Measurements from ENCODE around the gene RNF31. TPM values are rescaled to one million over a fixed set of nuclear protein-coding genes. Genes with fewer than 3 reads are reported as not detected.

RNF31 gene
- polyA plus RNA-seq, 1 experiment, result 12.4 TPM

- peaks cover 28% of the 10 kb centered on the region for H3K36me3 ChIP-seq (ENCODE audit: control insufficient read depth, insufficient read depth, low read length)
- ChIA-PET POLR2A (no interaction called here), CTCF (interaction anchor here (0.9 to 4.0 kb wide), 2 partner anchors 11 to 41 kb away, joined by 4 to 35 read pairs; partner anchors contain the start of gene IRF9)
- TF ChIP-seq, protein P1, sequence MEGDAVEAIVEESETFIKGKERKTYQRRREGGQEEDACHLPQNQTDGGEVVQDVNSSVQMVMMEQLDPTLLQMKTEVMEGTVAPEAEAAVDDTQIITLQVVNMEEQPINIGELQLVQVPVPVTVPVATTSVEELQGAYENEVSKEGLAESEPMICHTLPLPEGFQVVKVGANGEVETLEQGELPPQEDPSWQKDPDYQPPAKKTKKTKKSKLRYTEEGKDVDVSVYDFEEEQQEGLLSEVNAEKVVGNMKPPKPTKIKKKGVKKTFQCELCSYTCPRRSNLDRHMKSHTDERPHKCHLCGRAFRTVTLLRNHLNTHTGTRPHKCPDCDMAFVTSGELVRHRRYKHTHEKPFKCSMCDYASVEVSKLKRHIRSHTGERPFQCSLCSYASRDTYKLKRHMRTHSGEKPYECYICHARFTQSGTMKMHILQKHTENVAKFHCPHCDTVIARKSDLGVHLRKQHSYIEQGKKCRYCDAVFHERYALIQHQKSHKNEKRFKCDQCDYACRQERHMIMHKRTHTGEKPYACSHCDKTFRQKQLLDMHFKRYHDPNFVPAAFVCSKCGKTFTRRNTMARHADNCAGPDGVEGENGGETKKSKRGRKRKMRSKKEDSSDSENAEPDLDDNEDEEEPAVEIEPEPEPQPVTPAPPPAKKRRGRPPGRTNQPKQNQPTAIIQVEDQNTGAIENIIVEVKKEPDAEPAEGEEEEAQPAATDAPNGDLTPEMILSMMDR (IDR thresholded peaks at IDR 0.05; ENCODE audit: insufficient read depth, low read depth, low read length), result no peak
- no peaks in the 10 kb centered on the region for H3K27me3 ChIP-seq (ENCODE audit: control insufficient read depth, insufficient read depth, low read length)
- no peak for DNase-seq (ENCODE audit: low read depth)
- no peak overlapping the region for H3K4me3 ChIP-seq (ENCODE audit: low read depth, low read length)
These were observed 2.8 kb downstream of the RNF31 start for GRCh38 chr14:24150061-24150460.

GRCh38 chr14:24150567-24150966 lies 3.3 kb downstream of the RNF31 start:
- ChIA-PET CTCF (interaction anchor here (0.6 to 4.0 kb wide), 5 partner anchors 10 to 587 kb away, joined by 3 to 35 read pairs (median 3); partner anchors contain the start of gene IRF9), POLR2A (interaction anchor here (1.2 kb wide), 1 partner anchor 11 kb away, joined by 3 read pairs; the partner anchor contains the start of gene IRF9)
- Histone ChIP-seq H3K27me3 (ENCODE audit: control insufficient read depth, insufficient read depth, low read length) (no peaks in the 10 kb centered on the region), H3K4me3 (ENCODE audit: low read depth, low read length) (no peak overlapping the region), H3K36me3 (ENCODE audit: control insufficient read depth, insufficient read depth, low read length) (peaks cover 32% of the 10 kb centered on the region)
- TF ChIP-seq, protein P1 (IDR thresholded peaks at IDR 0.05; ENCODE audit: insufficient read depth, low read depth, low read length), result no peak
- DNase-seq (ENCODE audit: low read depth), result no peak

DNA sequence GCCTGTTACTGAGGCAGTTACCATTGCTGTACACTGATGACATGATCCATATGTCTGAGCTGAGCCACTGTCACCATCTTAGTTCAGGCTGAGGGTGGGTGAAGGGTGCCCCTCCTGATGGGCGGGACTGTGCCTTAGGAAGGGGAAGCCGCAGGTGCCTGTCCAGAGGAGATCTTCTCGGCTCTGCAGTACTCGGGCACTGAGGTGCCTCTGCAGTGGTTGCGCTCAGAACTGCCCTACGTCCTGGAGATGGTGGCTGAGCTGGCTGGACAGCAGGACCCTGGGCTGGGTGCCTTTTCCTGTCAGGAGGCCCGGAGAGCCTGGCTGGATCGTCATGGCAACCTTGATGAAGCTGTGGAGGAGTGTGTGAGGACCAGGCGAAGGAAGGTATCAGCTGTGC lies 3.7 kb downstream of the RNF31 start:
- Histone ChIP-seq H3K27me3 (ENCODE audit: control insufficient read depth, insufficient read depth, low read length) (no peaks in the 10 kb centered on the region), H3K4me3 (ENCODE audit: low read depth, low read length) (no peak overlapping the region), H3K36me3 (ENCODE audit: control insufficient read depth, insufficient read depth, low read length) (peaks cover 36% of the 10 kb centered on the region)
- no peak for DNase-seq (ENCODE audit: low read depth)
- TF ChIP-seq, protein P1 (IDR thresholded peaks at IDR 0.05; ENCODE audit: insufficient read depth, low read depth, low read length), result no peak
- CTCF ChIA-PET, result interaction anchor here (0.6 to 4.0 kb wide), 6 partner anchors 10 to 588 kb away, joined by 3 to 35 read pairs (median 4); partner anchors contain the start of gene IRF9
- POLR2A ChIA-PET, result interaction anchor here (1.2 kb wide), 1 partner anchor 10 kb away, joined by 3 read pairs; the partner anchor contains the start of gene IRF9

DNA sequence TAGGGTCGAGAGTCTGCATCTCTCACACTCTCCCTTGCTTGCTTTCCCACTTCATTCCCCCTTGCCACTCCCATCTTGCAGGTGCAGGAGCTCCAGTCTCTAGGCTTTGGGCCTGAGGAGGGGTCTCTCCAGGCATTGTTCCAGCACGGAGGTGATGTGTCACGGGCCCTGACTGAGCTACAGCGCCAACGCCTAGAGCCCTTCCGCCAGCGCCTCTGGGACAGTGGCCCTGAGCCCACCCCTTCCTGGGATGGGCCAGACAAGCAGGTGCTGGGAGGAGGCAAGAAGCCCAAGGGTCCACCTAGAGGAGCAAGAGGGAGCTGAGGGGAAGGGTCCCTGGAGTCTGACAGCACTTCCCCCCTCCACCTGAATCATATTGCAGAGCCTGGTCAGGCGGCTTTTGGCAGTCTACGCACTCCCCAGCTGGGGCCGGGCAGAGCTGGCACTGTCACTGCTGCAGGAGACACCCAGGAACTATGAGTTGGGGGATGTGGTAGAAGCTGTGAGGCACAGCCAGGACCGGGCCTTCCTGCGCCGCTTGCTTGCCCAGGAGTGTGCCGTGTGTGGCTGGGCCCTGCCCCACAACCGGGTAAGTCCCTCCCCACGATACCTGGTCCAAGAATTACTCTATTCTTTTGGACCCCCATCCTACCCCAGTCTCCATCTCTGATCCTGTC lies 4.2 kb downstream of the RNF31 start:
- Histone ChIP-seq H3K27me3 (ENCODE audit: control insufficient read depth, insufficient read depth, low read length) (no peaks in the 10 kb centered on the region), H3K4me3 (ENCODE audit: low read depth, low read length) (no peak overlapping the region), H3K36me3 (ENCODE audit: control insufficient read depth, insufficient read depth, low read length) (peaks cover 40% of the 10 kb centered on the region)
- TF ChIP-seq, protein P1 (IDR thresholded peaks at IDR 0.05; ENCODE audit: insufficient read depth, low read depth, low read length), result no peak
- CTCF ChIA-PET, result interaction anchor here (1.8 to 4.0 kb wide), 2 partner anchors 9 to 61 kb away, joined by 8 to 35 read pairs; partner anchors contain the start of gene IRF9
- POLR2A ChIA-PET, result interaction anchor here (1.2 kb wide), 1 partner anchor 10 kb away, joined by 3 read pairs; the partner anchor contains the start of gene IRF9
- no peak for DNase-seq (ENCODE audit: low read depth)

- no peak for DNase-seq (ENCODE audit: low read depth)
- POLR2A ChIA-PET, result no interaction called here
- H3K27me3 ChIP-seq (ENCODE audit: control insufficient read depth, insufficient read depth, low read length), result no peaks in the 10 kb centered on the region
These were observed 7.8 kb downstream of the RNF31 start for GRCh38 chr14:24155100-24155499.

More at GRCh38 chr14:24155100-24155499, 7.8 kb downstream of the RNF31 start:
- CTCF ChIA-PET, result interaction anchor here (1.0 kb wide), 1 partner anchor 20 kb away, joined by 3 read pairs; no protein-coding TSS in a partner anchor
- H3K36me3 ChIP-seq (ENCODE audit: control insufficient read depth, insufficient read depth, low read length), result peaks cover 51% of the 10 kb centered on the region
- H3K4me3 ChIP-seq (ENCODE audit: low read depth, low read length), result no peak overlapping the region
- TF ChIP-seq, protein P1 (IDR thresholded peaks at IDR 0.05; ENCODE audit: insufficient read depth, low read depth, low read length), result no peak

Data from BJ (cell line).